Fibroblast of mammary gland (primary cell): ENCODE data around the gene NADSYN1.

ENCODE experiments used
- DNase-seq: peaks from one replicate; pipeline ENCODE4 v3.0.0-alpha.2; 2010; ENCODE audit warnings: low read depth
- H3K4me3 ChIP-seq: 2 replicates; pipeline ENCODE4 v1.5.1; 2011; ENCODE audit warnings: low read depth, mild to moderate bottlenecking, low read length, moderate library complexity; ENCODE audit not compliant: control insufficient read depth
- TF ChIP-seq, protein P1 (sequence below): conservative IDR thresholded peaks from 2 replicates; pipeline ENCODE4 v1.5.1; 2011; ENCODE audit warnings: low read depth, low read length, inconsistent platforms; ENCODE audit not compliant: control insufficient read depth, insufficient read depth

The NADSYN1 gene

DNA sequence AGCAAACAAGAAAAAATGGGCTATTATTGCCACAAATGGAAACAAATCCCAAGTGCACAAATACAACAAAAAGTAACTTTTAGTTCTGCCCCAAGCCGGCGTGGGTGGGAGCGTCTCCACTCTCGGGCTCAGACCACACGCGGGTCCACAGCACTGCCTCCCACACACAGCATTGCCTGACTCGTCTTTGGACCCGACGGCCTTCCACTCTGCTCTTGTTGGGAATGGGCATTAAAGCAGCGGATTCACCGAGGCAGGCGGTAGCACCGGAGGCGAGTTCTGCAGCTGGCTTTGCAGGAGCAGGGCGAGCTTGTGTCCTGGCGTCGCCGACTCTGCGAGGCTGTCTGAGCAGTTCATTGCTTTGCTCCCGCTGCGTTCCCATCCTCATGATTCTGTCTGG, 23.0 kb downstream of the NADSYN1 start:
- TF ChIP-seq, protein P1, sequence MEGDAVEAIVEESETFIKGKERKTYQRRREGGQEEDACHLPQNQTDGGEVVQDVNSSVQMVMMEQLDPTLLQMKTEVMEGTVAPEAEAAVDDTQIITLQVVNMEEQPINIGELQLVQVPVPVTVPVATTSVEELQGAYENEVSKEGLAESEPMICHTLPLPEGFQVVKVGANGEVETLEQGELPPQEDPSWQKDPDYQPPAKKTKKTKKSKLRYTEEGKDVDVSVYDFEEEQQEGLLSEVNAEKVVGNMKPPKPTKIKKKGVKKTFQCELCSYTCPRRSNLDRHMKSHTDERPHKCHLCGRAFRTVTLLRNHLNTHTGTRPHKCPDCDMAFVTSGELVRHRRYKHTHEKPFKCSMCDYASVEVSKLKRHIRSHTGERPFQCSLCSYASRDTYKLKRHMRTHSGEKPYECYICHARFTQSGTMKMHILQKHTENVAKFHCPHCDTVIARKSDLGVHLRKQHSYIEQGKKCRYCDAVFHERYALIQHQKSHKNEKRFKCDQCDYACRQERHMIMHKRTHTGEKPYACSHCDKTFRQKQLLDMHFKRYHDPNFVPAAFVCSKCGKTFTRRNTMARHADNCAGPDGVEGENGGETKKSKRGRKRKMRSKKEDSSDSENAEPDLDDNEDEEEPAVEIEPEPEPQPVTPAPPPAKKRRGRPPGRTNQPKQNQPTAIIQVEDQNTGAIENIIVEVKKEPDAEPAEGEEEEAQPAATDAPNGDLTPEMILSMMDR = no peak
- DNase-seq = no peak
- H3K4me3 ChIP-seq = no peak overlapping the region

DNA sequence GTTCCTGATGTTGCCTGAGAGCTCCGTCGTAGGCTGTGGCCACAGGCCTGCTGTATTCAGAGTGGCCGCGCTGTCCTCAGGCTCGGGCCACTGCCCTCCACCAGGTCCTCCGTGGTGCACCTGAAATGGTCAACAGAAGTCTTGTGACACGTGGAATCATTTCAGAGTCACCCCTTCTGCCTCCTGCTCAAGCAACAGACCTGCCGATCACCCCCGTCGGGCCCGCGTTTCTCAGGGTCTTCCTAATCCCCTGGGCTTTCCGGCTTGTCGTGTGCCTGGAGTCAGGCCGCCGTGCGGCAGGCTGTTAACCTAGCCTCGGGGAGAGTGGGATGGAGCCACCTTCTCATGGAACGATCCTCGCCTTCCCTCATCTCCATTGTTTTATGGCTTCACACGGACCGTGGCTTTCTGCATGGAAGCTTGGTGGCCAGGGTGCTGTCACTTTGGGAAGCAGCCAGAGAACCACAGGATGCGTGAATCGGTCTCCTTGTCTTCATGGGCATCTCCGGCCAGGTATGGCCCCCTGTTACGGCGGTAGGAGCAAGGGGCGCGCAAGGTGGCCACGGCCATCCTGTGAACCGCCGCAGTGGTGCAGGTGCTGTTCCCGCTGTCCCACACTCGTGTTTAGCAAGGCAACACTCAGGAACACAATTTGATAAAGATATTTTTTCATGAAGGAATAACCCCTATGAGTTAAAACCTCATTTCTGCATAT, 24.1 kb downstream of the NADSYN1 start:
- H3K4me3 ChIP-seq = no peak overlapping the region
- TF ChIP-seq, protein P1 = no peak
- DNase-seq = no peak

DNA sequence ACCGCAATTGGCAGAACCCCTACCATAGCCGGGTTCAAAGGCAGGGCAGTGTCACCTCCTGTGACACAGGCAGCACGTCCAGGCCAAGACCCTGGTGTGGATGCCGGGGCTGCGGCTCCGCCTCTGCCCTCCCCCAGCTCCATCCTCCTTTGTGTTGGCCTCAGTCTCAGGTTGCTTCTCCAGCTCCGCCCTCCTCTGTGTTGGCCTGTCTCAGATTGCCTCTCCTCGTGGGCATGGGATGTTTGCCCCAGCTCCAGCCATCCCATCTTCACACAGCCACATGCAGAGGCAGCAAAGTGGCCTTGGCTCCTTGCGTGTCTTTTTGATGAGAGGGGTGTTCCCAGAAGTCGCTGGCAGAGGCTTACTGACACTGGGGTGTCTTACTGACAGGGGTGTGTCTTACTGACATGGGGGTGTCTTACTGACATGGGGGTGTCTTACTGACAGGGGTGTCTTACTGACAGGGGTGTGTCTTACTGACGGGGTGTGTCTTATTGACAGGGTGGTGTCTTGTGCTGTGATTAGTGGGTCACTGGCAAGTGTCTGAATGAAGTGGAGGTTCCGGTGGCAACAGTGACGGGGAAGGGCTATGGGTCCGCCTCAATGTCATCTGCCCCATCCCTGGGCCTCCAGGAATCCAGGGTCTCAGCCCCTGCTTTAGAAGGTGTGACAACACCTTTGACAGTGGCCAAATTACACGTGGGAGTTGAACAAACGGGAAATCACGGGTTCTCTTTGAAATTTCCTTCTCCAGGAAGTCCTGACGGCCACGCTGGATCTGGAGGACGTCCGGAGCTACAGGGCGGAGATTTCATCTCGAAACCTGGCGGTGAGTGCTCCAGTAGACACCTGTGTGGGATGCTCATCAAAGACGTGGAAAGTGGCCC, 24.9 kb downstream of the NADSYN1 start:
- no peak for DNase-seq
- H3K4me3 ChIP-seq = no peak overlapping the region
- TF ChIP-seq, protein P1 = no peak

DNA sequence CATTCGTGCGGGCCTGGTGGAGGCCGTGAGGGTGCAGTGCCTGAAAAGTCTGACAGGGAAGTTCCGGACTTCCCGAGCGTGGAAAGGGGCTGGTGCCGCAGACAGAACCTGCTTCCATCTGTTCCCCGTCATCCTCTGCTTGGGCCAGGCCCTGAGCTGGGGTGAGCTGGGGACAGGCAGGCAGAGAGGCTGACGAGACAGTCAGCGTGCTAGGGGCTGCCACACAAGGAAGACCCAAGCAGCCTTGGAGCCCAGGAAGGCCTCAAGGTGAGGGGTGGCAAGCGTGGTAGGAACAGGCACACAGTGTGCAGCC, 25.5 kb downstream of the NADSYN1 start:
- DNase-seq = no peak

DNA sequence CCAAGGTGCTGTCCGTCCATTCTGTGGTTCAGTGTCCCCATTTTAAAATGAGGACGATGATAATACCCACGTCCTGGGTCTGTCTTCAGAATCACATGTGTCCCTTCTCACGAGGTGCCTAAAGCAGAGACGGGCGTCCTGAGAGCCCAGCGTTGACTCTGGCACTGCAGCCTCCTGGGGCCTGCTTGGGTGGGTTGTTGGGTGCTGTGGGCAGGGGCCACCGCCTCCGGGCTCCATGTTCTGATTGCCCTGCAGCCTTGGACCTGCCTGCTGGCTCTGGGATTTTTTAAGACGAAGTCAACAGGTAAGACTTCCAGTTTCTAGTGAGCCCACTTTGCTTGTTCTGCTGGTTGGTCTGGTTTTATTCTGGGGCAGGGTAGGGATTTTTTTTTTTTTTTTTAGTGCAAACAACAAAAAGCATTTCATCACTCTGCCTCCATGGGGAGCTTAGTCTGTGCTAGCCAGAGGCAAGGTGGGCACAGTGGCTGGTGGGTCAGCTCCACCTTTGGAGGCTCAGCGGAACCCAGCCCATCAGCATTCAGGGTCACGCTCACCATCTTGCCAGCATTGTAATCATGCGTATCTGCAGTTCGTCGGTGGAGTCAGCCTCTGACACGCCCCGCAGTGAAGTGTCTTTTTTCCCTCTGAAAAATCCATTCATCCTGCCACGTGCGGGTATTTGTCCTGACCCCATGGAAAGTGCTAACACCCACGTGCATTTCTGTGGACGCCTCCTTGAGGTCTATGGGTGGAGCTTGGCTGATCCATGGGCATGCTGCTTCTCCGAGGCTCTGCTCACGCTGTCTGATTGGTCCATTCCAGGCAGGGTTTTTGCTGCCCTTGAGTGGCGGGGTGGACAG, 28.3 kb downstream of the NADSYN1 start:
- TF ChIP-seq, protein P1 = no peak
- DNase-seq = no peak
- H3K4me3 ChIP-seq = no peak overlapping the region

More for the DNA sequence above, 25.5 kb downstream of the NADSYN1 start:
- no peak overlapping the region for H3K4me3 ChIP-seq
- TF ChIP-seq, protein P1 = no peak

DNA sequence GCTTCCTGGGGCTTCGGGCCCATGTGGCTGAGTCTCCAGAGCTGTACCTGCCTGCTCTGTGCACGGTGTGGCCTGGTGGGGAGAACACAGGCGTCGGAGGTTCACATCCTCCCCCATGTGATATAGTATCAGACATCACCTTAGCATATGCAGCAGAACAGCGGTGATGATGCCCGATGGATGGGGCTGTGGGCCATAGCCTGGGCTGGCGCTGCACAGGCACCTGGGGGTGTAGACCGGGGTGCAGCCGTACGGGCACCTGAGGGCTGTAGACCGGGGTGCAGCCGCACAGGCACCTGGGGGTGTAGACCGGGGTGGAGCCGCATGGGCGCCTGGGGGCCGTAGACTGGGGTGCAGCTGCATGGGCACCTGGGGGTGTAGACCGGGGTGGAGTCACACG, 29.2 kb downstream of the NADSYN1 start:
- DNase-seq = no peak
- no peak overlapping the region for H3K4me3 ChIP-seq
- TF ChIP-seq, protein P1 = no peak
